Hepatocyte (in vitro differentiated cells): Measurements from ENCODE around the gene RELT. TPM values are rescaled to one million over a fixed set of nuclear protein-coding genes. Genes with fewer than 3 reads are reported as not detected.

Experiments
- DNase-seq: peaks from one replicate; pipeline ENCODE4 v3.0.0-alpha.2; 2016; ENCODE audit warnings: low spot score
- H2AFZ ChIP-seq: fragments of 200-600 bp; sonication (generic); 2 replicates; pipeline ENCODE4 v1.6.0; 2016; ENCODE audit warnings: antibody characterized with exemption, mild to moderate bottlenecking
- H3K27ac ChIP-seq: fragments of 200-600 bp; sonication (generic); 2 replicates; pipeline ENCODE4 v1.5.1; 2016; ENCODE audit warnings: mild to moderate bottlenecking
- H3K27me3 ChIP-seq: fragments of 200-600 bp; sonication (generic); 2 replicates; pipeline ENCODE4 v1.6.1; 2016
- H3K36me3 ChIP-seq: fragments of 200-600 bp; sonication (generic); replicated peaks from 2 replicates; pipeline ENCODE4 v1.5.1; 2016; ENCODE audit warnings: low read depth; ENCODE audit not compliant: insufficient read depth
- H3K4me1 ChIP-seq: fragments of 200-600 bp; sonication (generic); 2 replicates; pipeline ENCODE4 v1.5.1; 2016; ENCODE audit warnings: mild to moderate bottlenecking, moderate library complexity; ENCODE audit not compliant: insufficient read depth
- H3K4me2 ChIP-seq: fragments of 200-600 bp; sonication (generic); 2 replicates; pipeline ENCODE4 v1.6.0; 2016
- H3K4me3 ChIP-seq: fragments of 200-600 bp; sonication (generic); 2 replicates; pipeline ENCODE4 v1.5.1; 2016; ENCODE audit warnings: mild to moderate bottlenecking
- H3K79me2 ChIP-seq: fragments of 200-600 bp; sonication (generic); 2 replicates; pipeline ENCODE4 v1.6.0; 2017; ENCODE audit warnings: mild to moderate bottlenecking
- H3K9me2 ChIP-seq: fragments of 200-600 bp; sonication (generic); replicated peaks from 2 replicates; pipeline ENCODE4 v1.6.0; 2017; ENCODE audit warnings: mild to moderate bottlenecking; ENCODE audit not compliant: insufficient read depth
- H3K9me3 ChIP-seq: fragments of 200-600 bp; sonication (generic); 2 replicates; pipeline ENCODE4 v1.5.1; 2016; ENCODE audit warnings: low read depth, mild to moderate bottlenecking
- H4K20me1 ChIP-seq: fragments of 200-600 bp; sonication (generic); 2 replicates; pipeline ENCODE4 v1.6.0; 2016; ENCODE audit warnings: mild to moderate bottlenecking; ENCODE audit not compliant: insufficient read depth, poor library complexity, severe bottlenecking
- CTCF ChIP-seq: fragments of 200-600 bp; sonication (generic); IDR thresholded peaks from 2 replicates; pipeline ENCODE4 v1.5.1; 2016; ENCODE audit warnings: antibody characterized with exemption, mild to moderate bottlenecking; ENCODE audit not compliant: poor library complexity
- EZH2 ChIP-seq: fragments of 200-600 bp; sonication (generic); IDR thresholded peaks from 2 replicates; pipeline ENCODE4 v1.6.1; 2016; ENCODE audit warnings: antibody characterized with exemption, mild to moderate bottlenecking, borderline replicate concordance
- EZH2phosphoT487 ChIP-seq: fragments of 200-600 bp; sonication (generic); IDR thresholded peaks from one replicate; pipeline ENCODE4 v1.6.1; 2018; ENCODE audit warnings: antibody characterized with exemption, mild to moderate bottlenecking, low read depth, moderate library complexity; ENCODE audit not compliant: unreplicated experiment, severe bottlenecking
- WGBS: methylation state at CpG from one replicate; pipeline ENCODE4 v1.1.6; 2016; ENCODE audit warnings: low lambda C conversion rate; ENCODE audit errors: missing lambda C conversion rate; 5-methylcytosine and 5-hydroxymethylcytosine counted together
- polyA plus RNA-seq: library from polyadenylated mRNA; unstranded; fragments of >200 nt; fragmentation: Nextera tagmentation; extraction: Ambion mirVana; gene quantifications from 2 replicates; pipeline ENCODE4 v1.2.1, GENCODE V29; 2016
- total RNA-seq: library from RNA; depleted of rRNA; stranded (reverse); fragments of >200 nt; gene quantifications from 2 replicates; pipeline ENCODE4 v1.2.3, GENCODE V29; 2014

Gene RELT
- total and polyA plus RNA-seq, 2 experiments from 2014 or later, result 1.6 to 3.4 TPM

DNA sequence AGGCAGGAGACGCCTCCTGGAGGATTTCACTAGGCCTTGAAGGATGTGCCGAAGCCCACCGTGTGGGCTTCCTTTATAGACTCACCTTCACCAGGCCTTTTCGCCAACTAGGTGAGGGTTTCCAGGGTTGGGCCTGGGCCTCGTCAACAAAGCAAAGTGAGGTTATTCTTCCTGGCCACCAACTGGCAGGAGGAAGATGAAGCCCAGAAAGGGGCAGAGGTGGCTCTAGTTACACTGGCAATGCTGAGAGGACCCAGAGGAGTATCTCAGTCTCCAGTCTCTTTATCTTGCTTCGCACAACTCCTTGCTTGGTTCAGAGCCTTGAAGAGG, 404 bp upstream of the RELT start:
- Histone ChIP-seq H3K79me2 (peaks cover 9% of the 10 kb centered on the region), H3K27me3 (no peaks in the 10 kb centered on the region), H3K27ac (peak overlapping the region; percentile 60), H3K9me3 (no peaks in the 10 kb centered on the region), H2AFZ (no peak overlapping the region), H3K4me1 (peaks cover 11% of the 10 kb centered on the region), H4K20me1 (no peaks in the 10 kb centered on the region), H3K36me3 (no peaks in the 10 kb centered on the region), H3K4me2 (peak overlapping the region; percentile 97), H3K4me3 (no peak overlapping the region), H3K9me2 (no peaks in the 10 kb centered on the region)
- WGBS, result 70% methylated on average over 6 of the region's 6 CpGs
- no peak for DNase-seq
- TF ChIP-seq CTCF (no peak), EZH2 (no peak), EZH2phosphoT487 (no peak)

DNA sequence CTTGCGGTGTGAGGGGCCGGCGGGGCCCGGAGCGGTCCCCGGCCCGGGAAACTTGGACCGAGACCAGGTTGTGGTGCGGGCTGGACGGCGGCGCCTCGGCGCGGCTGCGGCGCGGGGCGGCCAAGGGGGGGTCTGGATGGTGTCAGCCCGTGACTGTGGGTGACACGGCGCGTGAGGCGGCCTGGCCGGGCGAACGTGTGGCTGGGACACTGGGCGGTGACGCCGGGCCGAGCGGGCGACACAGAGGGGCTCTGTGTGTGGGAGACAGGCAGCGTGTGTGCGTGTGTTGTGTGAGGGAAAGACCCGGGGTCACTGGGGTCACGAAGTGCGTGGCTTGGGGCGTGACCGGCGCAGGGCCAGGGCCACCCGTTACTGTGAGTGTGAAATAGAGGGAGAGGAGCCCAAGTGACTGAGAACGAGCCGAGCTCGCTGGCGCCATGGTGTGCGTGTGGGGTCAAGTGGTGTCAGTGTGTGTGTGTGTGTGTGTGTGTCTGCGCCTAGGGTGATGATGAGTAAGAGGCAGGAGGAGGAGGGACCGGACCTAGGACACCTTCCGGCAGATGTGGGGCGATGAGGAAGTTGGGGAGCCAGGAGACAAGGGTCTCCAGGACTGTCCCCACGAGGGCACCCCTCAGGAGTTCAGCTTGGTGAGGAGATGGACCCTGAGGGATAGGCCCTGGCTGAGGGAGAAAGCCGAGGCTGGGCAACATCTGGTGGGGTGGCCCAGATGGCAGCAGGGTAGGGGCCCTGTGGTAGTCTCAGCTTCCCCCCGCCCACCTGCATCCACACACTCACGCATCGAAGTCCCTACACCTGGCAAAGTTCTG, 817 bp downstream of the RELT start:
- Histone ChIP-seq H3K4me1 (peaks cover 11% of the 10 kb centered on the region), H3K36me3 (no peaks in the 10 kb centered on the region), H3K27ac (peak overlapping the region; percentile 83), H3K27me3 (no peaks in the 10 kb centered on the region), H4K20me1 (no peaks in the 10 kb centered on the region), H3K9me3 (no peaks in the 10 kb centered on the region), H3K4me2 (peak overlapping the region; percentile 97), H3K9me2 (no peaks in the 10 kb centered on the region), H2AFZ (peak overlapping the region; percentile 73), H3K79me2 (peaks cover 9% of the 10 kb centered on the region), H3K4me3 (peak overlapping the region; percentile 87)
- DNase-seq, result peak; percentile 75
- WGBS, result 14% methylated on average over 31 of the region's 56 CpGs
- TF ChIP-seq CTCF, result no peak
- no peak for TF ChIP-seq EZH2
- no peak for TF ChIP-seq EZH2phosphoT487

- TF ChIP-seq EZH2phosphoT487 (no peak), EZH2 (no peak), CTCF (no peak)
- Histone ChIP-seq H4K20me1 (no peaks in the 10 kb centered on the region), H3K9me3 (no peaks in the 10 kb centered on the region), H2AFZ (no peak overlapping the region), H3K4me3 (no peak overlapping the region), H3K79me2 (peaks cover 9% of the 10 kb centered on the region), H3K9me2 (no peaks in the 10 kb centered on the region), H3K4me1 (peaks cover 18% of the 10 kb centered on the region), H3K27ac (no peak overlapping the region), H3K27me3 (no peaks in the 10 kb centered on the region), H3K4me2 (no peak overlapping the region), H3K36me3 (no peaks in the 10 kb centered on the region)
- WGBS, result 90% methylated on average over 10 of the region's 10 CpGs
- DNase-seq, result no peak
These were observed 3.1 kb downstream of the RELT start for GRCh38 chr11:73379189-73379880.
